ENCODE measurements around the gene EXOC3.

Gene EXOC3

GRCh38 chr5:427415-428087 lies 15.4 kb upstream of the EXOC3 start:
- no peak for DNase-seq

GRCh38 chr5:428219-428618 lies 14.8 kb upstream of the EXOC3 start:
- no peak for DNase-seq

GRCh38 chr5:428754-429452 lies 14.1 kb upstream of the EXOC3 start:
- no peak for DNase-seq

DNA sequence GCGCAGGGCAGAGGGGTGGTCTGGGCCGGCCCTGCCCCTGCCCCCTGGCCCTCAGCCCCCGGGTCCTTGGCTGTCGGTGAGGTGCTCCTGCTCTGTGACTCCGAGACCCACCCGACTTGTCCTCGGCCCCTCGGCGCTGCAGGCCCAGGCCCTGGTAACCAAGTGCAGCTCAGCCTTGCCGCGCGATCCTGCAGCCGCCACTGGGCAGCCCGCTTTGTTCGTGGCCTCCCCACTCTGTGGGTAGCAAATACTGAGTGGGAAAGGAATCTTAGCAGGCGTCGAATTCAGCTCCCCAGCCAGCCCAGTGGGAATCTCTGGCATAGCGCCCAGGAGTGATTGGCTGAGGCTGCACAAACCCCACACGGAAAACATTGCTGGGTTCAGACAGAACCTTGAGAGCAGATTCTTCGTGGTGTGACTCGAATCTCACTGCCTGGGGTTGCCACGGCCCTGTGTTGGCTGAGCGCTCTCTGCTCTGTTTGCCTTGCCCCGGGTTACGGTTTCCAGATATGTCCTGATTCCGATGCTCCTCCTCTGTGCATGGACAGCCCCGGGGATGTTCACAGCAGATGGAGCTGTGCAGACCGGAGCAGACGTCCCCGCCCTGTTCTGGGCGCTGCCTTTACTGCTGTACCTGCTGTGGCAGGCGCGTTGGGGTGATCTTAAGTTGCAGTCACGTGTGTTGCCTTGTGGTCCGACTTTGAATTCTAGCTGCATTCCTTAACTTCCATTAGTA lies 13.4 kb upstream of the EXOC3 start:
- DNase-seq: no peak

DNA sequence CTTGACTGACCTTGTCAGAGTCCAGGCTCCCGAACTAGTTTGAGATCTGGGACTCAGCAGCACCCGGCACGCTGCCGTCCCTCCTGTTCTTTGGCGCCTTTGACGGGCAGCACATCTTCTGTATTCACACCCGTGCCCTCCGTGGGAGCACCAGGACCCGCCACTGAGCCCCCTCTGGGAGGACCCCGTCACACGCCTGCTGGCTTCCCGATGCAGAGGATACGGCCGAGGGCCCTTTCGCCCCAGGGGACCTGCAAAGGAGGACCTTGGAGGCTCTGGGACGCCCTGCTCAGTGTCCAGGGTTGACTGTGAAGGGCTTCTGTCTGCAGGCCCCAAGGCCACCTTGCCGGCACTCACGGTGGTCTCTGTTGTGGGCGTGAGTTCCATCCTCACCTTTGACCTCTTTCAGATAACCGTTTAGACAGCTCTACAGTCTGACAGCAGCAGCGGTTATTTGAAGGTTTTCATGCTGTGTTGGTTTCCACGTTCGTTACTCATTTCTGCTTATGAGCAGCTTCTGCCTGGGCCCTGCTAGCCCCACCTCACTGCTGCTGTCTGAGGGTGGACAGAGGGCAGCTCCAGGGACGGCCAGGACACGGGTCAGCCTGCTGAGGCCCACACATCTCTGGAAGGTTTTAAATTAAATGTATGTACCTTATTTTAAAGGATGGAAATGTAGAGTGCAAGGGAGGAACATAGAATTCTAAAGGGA lies 12.6 kb upstream of the EXOC3 start:
- DNase-seq: no peak

- DNase-seq: peak in 2 of 5 experiments; percentile 26 to 50
These were observed 11.8 kb upstream of the EXOC3 start for GRCh38 chr5:431001-431710.

DNA sequence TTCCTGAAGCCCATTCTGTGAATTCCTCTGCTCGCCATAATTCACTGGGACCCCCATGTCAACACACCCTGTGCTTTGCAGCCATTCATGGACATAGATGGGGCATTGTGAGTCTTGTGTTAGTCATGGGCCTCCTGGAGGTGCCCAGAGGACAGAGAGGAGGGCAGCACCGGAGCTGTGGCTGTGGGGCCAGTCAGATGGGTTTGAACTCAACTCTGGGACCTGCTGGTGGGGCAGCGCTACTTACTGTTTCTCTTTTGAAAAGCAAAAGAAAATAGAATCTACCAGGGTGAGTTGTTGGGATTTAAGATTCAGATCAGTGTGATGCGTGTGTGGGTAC lies 11.3 kb upstream of the EXOC3 start:
- DNase-seq: no peak

DNA sequence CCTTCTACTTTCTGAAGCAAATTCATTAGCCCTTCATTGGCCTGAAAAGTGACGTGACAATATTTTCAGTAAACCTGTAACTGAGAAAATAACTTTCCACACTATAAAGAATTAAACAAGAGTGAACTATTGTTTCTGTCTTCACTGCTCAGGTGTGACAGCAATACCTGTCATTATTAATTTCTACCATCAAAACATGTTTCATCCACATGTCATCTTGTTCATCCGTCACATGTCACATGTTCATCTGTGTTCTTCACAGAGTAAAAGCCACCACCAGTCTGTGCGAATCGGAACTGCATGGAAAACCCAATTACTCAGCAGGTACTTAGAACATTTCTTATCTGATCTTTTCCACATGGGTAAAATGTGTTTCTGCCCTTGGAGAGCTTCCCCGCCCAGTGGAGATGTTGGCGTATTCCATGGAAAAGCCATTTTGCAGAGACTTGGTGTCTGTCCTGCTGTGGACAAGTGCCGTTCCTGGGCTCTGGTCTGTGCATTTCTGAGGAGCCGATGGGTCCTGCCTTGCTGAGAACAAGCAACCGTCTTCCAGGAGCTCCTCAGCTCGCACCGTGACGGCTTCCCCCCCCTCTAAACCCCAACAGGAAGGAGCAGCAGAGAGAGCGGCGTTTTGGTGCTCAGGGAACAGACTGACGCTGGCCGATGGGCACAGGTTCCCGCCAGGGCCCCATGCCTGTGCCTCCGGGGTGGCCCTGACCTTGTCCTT lies 10.6 kb upstream of the EXOC3 start:
- no peak for DNase-seq

GRCh38 chr5:432928-433791 lies 9.8 kb upstream of the EXOC3 start:
- DNase-seq: no peak

- no peak for DNase-seq
These were observed 9.1 kb upstream of the EXOC3 start for GRCh38 chr5:433836-434235.

DNA sequence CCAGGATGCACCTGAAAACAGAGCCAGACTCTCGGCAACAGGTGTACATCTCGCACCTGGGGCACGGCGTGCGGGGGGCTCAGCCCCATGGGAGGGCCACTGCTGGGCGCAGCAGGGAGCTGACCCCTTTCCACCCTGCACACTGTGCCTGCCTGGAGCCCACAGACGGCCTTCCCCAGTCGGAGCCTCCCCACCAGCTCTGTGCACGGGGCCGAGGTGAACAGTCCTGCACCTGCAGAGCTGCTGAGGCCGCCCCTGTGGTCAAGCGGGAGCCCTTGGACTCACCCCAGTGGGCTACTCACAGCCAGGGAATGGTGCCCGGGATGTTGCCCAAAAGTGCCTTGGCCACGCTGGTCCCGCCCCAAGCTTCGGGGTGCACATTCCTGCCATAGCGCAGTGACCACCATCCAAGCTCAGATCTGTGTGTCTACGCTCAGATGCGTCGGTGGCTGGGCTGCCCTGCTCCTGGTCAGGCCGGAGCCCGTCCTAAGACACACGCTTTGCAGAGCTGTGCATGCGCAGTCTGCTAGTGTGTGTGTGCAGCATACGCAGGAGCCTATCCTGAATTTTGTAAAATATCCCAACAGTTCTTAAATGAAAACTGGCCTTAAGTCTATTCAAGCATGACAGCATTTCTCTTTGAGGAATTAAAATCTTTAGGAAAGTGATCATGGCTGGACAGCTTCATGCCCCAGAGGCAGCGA lies 8.4 kb upstream of the EXOC3 start:
- DNase-seq: no peak

DNA sequence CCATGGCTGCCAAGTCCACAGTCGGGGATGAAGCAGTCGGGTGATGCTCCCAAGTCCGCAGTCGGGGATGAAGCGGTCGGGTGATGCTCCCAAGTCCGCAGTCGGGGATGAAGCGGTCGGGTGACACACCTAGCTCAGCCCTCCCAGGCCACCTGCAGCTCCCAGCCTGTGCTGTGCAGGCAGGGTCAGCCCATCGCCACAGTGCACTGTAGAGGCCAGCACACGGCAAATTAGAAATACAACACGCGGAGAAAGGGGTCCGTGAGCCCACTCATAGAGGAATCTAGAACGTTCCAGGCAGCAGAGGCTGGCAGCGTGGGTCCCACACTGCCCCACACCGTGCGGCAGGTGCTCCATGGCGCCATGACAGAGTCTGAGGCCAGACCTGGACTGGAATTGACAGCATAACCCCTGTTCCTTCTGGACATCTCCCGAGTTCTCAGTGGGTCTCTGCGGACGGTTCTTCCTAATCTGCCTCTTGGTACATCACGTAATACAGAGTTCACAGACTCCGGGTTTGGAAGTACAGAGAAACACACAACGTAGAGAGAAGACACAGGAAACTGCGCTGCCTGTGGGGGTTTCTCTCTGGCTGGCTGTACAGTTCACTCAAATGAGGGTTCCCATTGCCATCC lies 7.7 kb upstream of the EXOC3 start:
- no peak for DNase-seq

DNA sequence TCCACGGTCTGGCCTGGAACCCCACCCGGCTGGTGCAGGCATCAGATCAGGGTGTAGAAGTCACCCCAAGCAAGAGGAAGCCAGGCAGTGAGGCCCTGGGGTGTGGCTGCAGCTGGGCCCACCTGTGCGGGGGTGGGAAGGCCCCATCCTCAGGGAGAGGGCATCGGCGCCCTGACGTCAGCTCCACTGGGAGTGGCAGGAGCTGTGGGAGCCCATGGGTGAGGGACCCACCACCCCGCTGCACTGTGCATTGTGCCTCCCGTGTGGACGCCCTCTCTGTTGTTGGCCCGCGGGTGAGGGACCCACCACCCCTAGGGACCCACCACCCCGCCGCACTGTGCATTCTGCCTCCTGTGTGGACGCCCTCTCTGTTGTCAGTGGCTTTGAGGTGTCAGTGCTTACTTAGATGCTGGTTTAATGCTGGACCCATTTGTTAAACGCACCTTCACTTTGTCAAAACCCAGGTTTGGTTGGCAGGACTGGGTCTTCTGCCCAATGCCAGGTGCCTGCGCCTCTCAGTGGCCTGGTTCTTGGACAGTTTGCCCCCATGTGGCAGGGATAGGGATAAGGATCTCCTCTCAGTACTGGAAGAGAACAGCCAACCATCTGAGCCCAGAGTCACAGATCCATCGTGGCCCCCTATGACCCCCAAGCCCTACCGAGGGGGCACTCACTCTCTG lies 6.9 kb upstream of the EXOC3 start:
- no peak for DNase-seq

GRCh38 chr5:436641-436975 lies 6.4 kb upstream of the EXOC3 start:
- no peak for DNase-seq

GRCh38 chr5:437281-437771 lies 5.7 kb upstream of the EXOC3 start:
- DNase-seq: no peak

DNA sequence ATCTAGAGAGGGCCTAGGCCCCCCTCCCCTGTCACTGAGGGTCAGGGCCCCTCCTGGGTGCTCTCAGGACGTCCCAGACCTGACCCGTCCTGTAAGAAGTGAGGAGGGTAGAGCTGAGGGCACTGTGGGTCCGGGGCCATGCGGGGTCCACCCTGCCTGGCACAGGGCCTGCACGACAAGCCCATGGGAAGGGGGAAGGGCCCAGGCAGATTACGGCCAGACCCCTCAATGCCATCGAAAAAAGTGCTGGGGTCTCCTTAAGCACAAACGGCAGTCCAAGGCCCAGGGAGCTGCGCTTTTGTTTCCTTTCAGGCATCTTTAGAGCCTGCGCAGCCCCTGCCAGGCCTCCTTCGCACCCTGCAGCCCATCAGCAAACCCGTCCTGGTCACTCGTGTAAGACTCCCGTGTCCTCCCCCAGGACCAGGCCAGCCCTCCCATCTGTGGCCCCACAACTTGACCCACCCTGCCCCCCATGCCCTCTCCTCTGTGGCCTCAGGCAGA lies 4.4 kb upstream of the EXOC3 start:
- no peak for DNase-seq

DNA sequence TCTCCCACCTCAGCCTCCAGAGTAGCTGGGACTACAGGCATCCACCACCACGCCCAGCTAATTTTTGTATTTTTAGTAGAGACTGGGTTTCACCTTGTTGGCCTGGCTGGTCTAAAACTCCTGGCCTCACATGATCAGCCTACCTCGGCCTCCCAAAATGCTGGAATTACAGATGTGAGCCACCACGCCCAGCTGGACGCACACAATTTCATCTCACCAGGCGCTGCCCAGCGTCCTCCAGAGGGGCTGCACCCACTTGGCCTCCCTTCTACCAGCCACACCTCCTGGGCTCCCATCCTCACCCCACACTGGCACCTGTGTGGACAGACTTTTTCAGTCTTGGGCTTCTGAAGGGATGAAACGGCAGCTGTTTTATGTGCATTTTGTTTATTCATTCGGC lies 3.8 kb upstream of the EXOC3 start:
- no peak for DNase-seq

DNA sequence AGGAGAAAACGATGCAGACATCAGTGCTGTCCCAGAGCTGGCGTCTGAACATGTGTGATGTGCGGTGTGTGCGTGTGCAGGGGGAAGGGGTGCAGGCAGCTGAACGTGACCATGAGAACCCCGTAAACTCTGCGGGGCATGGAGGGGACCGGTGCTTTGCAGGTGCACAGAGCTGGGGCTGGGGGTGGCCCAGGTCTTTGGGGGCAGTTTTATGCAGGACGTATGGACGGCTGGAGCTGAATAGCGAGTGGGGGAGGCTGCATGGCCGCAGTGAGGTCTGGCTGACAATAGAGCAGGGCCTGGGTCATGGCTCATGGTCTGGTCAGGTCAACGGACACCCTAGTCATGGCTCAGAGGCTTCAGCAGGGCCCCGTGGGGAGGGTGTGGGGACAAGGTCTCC lies 3.3 kb upstream of the EXOC3 start:
- DNase-seq: no peak
